ENCODE measurements around the gene TBC1D9.

TBC1D9 gene

DNA sequence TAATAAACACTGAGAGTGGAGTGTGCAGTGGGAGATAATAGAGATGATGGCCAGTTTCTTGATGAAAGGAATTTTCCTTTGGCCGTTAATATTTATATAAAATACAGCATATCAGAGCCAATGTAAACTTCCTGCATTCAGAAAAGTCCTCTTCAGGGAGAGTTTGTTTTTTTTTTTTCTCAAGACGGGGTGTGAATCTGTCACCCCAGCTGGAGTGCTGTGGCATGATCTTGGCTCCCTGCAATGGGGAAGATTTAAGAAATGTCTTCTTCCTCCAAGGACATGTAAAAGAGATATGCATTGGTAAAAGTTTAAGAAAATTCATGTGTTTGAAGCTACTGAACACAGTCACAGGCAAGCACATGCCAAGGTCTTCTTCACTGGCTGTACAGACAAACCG, 25.4 kb upstream of the TBC1D9 start:
- Histone ChIP-seq H3K9me3 (ENCODE audit: control insufficient read depth, low read length) (no peaks in the 10 kb centered on the region), H3K4me2 (ENCODE audit: low read length) (no peak overlapping the region), H3K4me3 (ENCODE audit: low read depth, low read length) (no peak overlapping the region), H3K9ac (no peak overlapping the region), H2AFZ (no peak overlapping the region), H3K27me3 (ENCODE audit: control insufficient read depth, insufficient read depth, low read length) (no peaks in the 10 kb centered on the region), H3K4me1 (no peaks in the 10 kb centered on the region), H3K36me3 (ENCODE audit: control insufficient read depth, insufficient read depth, low read length) (no peaks in the 10 kb centered on the region), H3K79me2 (no peaks in the 10 kb centered on the region), H3K27ac (no peak overlapping the region)
- TF ChIP-seq, protein P1, sequence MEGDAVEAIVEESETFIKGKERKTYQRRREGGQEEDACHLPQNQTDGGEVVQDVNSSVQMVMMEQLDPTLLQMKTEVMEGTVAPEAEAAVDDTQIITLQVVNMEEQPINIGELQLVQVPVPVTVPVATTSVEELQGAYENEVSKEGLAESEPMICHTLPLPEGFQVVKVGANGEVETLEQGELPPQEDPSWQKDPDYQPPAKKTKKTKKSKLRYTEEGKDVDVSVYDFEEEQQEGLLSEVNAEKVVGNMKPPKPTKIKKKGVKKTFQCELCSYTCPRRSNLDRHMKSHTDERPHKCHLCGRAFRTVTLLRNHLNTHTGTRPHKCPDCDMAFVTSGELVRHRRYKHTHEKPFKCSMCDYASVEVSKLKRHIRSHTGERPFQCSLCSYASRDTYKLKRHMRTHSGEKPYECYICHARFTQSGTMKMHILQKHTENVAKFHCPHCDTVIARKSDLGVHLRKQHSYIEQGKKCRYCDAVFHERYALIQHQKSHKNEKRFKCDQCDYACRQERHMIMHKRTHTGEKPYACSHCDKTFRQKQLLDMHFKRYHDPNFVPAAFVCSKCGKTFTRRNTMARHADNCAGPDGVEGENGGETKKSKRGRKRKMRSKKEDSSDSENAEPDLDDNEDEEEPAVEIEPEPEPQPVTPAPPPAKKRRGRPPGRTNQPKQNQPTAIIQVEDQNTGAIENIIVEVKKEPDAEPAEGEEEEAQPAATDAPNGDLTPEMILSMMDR (IDR thresholded peaks at IDR 0.05): no peak

DNA sequence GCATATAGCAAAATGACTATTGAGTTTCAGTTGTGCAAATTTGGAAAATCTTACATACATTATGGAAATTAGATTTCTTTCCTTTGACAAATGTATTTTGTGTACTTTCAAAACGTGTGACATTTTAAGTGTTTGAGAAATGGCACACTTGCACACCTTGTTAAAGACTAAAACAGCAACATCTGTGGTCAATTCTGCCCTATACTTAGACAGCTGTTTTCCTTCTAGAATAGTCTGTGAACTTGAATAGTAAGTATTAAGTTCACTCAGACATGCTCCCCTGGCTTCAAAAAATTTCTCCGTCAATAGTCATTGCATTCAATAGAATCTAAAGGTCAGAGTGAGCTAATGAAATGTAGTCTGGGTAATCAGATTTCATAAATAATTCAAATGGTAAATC, 21.7 kb upstream of the TBC1D9 start:
- no peaks in the 10 kb centered on the region for H3K27me3 ChIP-seq (ENCODE audit: control insufficient read depth, insufficient read depth, low read length)
- H3K9ac ChIP-seq: no peak overlapping the region
- no peaks in the 10 kb centered on the region for H3K36me3 ChIP-seq (ENCODE audit: control insufficient read depth, insufficient read depth, low read length)
- no peaks in the 10 kb centered on the region for H3K4me1 ChIP-seq
- no peak overlapping the region for H2AFZ ChIP-seq
- no peak overlapping the region for H3K4me3 ChIP-seq (ENCODE audit: low read depth, low read length)
- H3K79me2 ChIP-seq: no peaks in the 10 kb centered on the region
- H3K4me2 ChIP-seq (ENCODE audit: low read length): no peak overlapping the region
- TF ChIP-seq, protein P1 (IDR thresholded peaks at IDR 0.05): no peak
- no peaks in the 10 kb centered on the region for H3K9me3 ChIP-seq (ENCODE audit: control insufficient read depth, low read length)
- H3K27ac ChIP-seq: no peak overlapping the region

- Histone ChIP-seq H2AFZ (no peak overlapping the region), H3K27me3 (ENCODE audit: control insufficient read depth, insufficient read depth, low read length) (no peaks in the 10 kb centered on the region), H3K9me3 (ENCODE audit: control insufficient read depth, low read length) (no peaks in the 10 kb centered on the region), H3K4me1 (no peaks in the 10 kb centered on the region), H3K36me3 (ENCODE audit: control insufficient read depth, insufficient read depth, low read length) (no peaks in the 10 kb centered on the region), H3K9ac (no peak overlapping the region), H3K4me3 (ENCODE audit: low read depth, low read length) (no peak overlapping the region), H3K79me2 (no peaks in the 10 kb centered on the region), H3K27ac (no peak overlapping the region), H3K4me2 (ENCODE audit: low read length) (no peak overlapping the region)
- TF ChIP-seq, protein P1 (IDR thresholded peaks at IDR 0.05): no peak
Observed at GRCh38 chr4:140777386-140777785, 21.2 kb upstream of the TBC1D9 start.

- no peak overlapping the region for H3K9ac ChIP-seq
- H3K27ac ChIP-seq: no peak overlapping the region
- H3K36me3 ChIP-seq (ENCODE audit: control insufficient read depth, insufficient read depth, low read length): no peaks in the 10 kb centered on the region
- no peaks in the 10 kb centered on the region for H3K79me2 ChIP-seq
- no peaks in the 10 kb centered on the region for H3K27me3 ChIP-seq (ENCODE audit: control insufficient read depth, insufficient read depth, low read length)
- no peak overlapping the region for H3K4me2 ChIP-seq (ENCODE audit: low read length)
- no peak overlapping the region for H2AFZ ChIP-seq
- H3K4me1 ChIP-seq: no peaks in the 10 kb centered on the region
- no peaks in the 10 kb centered on the region for H3K9me3 ChIP-seq (ENCODE audit: control insufficient read depth, low read length)
- TF ChIP-seq, protein P1 (IDR thresholded peaks at IDR 0.05): no peak
- H3K4me3 ChIP-seq (ENCODE audit: low read depth, low read length): no peak overlapping the region
Observed at GRCh38 chr4:140776556-140776955, 20.4 kb upstream of the TBC1D9 start.

- no peak overlapping the region for H3K4me3 ChIP-seq (ENCODE audit: low read depth, low read length)
- H2AFZ ChIP-seq: no peak overlapping the region
- no peaks in the 10 kb centered on the region for H3K79me2 ChIP-seq
- no peaks in the 10 kb centered on the region for H3K4me1 ChIP-seq
- no peaks in the 10 kb centered on the region for H3K27me3 ChIP-seq (ENCODE audit: control insufficient read depth, insufficient read depth, low read length)
- H3K4me2 ChIP-seq (ENCODE audit: low read length): no peak overlapping the region
- H3K9ac ChIP-seq: no peak overlapping the region
- no peaks in the 10 kb centered on the region for H3K36me3 ChIP-seq (ENCODE audit: control insufficient read depth, insufficient read depth, low read length)
- TF ChIP-seq, protein P1 (IDR thresholded peaks at IDR 0.05): no peak
- H3K27ac ChIP-seq: no peak overlapping the region
- no peaks in the 10 kb centered on the region for H3K9me3 ChIP-seq (ENCODE audit: control insufficient read depth, low read length)
Observed at GRCh38 chr4:140774956-140775355, 18.8 kb upstream of the TBC1D9 start.

All from parathyroid adenoma (tissue), 2 donors.